ENCODE results near the gene CD59. TPM values are rescaled to one million over a fixed set of nuclear protein-coding genes. Genes with fewer than 3 reads are reported as not detected.

CD59 gene
- total and polyA plus RNA-seq, 9 of the 15 experiments (the other 6 are each of a cell fraction or from before 2014, with no cell fraction given) = 38.1 to 338 (median 173) TPM

- BruUV-seq (replicated peaks) = no TSS peak
- ChIA-PET POLR2A (no interaction called here), CTCF (ENCODE audit: low intra/inter-chr PET ratio) (no interaction called here)
- Histone ChIP-seq H3K4me2 (ENCODE audit: insufficient read depth, low read length) (no peak overlapping the region), H3K9me3 (replicated peaks; ENCODE audit: control insufficient read depth, insufficient read depth, low read depth, low read length) (no peaks in the 10 kb centered on the region), H3K27ac (ENCODE audit: extremely low read depth, low read depth, low read length) (no peak overlapping the region), H4K20me1 (replicated peaks; ENCODE audit: control insufficient read depth, insufficient read depth, low read length) (0 out of 2 replicates have a peak, but pooled peaks cover 5% of the 10 kb centered on the region), H2AFZ (ENCODE audit: low read depth, low read length) (no peak overlapping the region), H3K79me2 (ENCODE audit: control insufficient read depth, insufficient read depth, low read length) (no peaks in the 10 kb centered on the region), H3K9ac (ENCODE audit: insufficient read depth in 1 of 2, low read depth in 2 of 2, low read length in 2 of 2) (peak overlapping the region in 1 of 2 experiments; percentile 12; a peak in 2 of 4 replicates), H3K9me1 (ENCODE audit: control insufficient read depth, insufficient read depth, low read length) (no peaks in the 10 kb centered on the region), H3K36me3 (ENCODE audit: control insufficient read depth, insufficient read depth, low read length) (no peaks in the 10 kb centered on the region), H3K4me1 (replicated peaks in 1 of 2; ENCODE audit: control insufficient read depth in 2 of 2, insufficient read depth in 2 of 2, low read length in 2 of 2) (peaks cover 0 to 3% of the 10 kb centered on the region in 2 experiments; a peak in 1 of 5 replicates), H3K4me3 (no peak overlapping the region), H3K27me3 (ENCODE audit: control insufficient read depth in 2 of 2, insufficient read depth in 2 of 2, low read length in 2 of 2) (peaks cover 25 to 50% of the 10 kb centered on the region in 2 experiments; a peak in 4 of 5 replicates)
- intact Hi-C loops (cut with micrococcal nuclease) = no loop called here
- in situ Hi-C loops (cut with MboI) = no loop called here
- WGBS (ENCODE audit: insufficient coverage, low coverage, missing lambda C conversion rate) = 0% methylated on average over 3 of the region's 6 CpGs
- DNase-seq (ENCODE audit: extremely low read depth in 1 of 4, low spot score in 3 of 4) (no peak), ATAC-seq (no peak), FAIRE-seq (no peak)
- TF ChIP-seq SFPQ (IDR thresholded peaks at IDR 0.05; ENCODE audit: low read depth, low read length) = no peak
- TF ChIP-seq CAMTA2 (CRISPR knock-in tag; conservative IDR thresholded peaks at IDR 0.05) = no peak
- no peak for TF ChIP-seq SAFB2 (IDR thresholded peaks at IDR 0.05; ENCODE audit: borderline replicate concordance, low read depth, low read length, severe bottlenecking)
- TF ChIP-seq ZNF639 (CRISPR knock-in tag; conservative IDR thresholded peaks at IDR 0.05 in 1 of 2, IDR thresholded peaks at IDR 0.05 in 1 of 2) = no peak
- TF ChIP-seq EZH2 (IDR thresholded peaks at IDR 0.05; ENCODE audit: borderline replicate concordance, low read depth, low read length) = no peak
- TF ChIP-seq NFATC3 (IDR thresholded peaks at IDR 0.05) = no peak
- no peak for TF ChIP-seq ZBTB12 (CRISPR knock-in tag; IDR thresholded peaks at IDR 0.05)
- TF ChIP-seq CHAMP1 (IDR thresholded peaks at IDR 0.05) = no peak
- no peak for TF ChIP-seq ESRRB (CRISPR knock-in tag; IDR thresholded peaks at IDR 0.05; ENCODE audit: borderline replicate concordance)
- TF ChIP-seq POLR2H (tag; IDR thresholded peaks at IDR 0.05; ENCODE audit: low read depth) = no peak
- no peak for TF ChIP-seq ZZZ3 (IDR thresholded peaks at IDR 0.05)
- no peak for TF ChIP-seq THRA (IDR thresholded peaks at IDR 0.05)
Observed at GRCh38 chr11:33665350-33666106, 70.7 kb downstream of the CD59 start.

Measured in K562 (cell line).